Fibroblast of mammary gland (primary cell): ENCODE results near the gene TSPAN9.

Source experiments
- DNase-seq: peaks from one replicate; pipeline ENCODE4 v3.0.0-alpha.2; 2010; ENCODE audit warnings: low read depth
- H3K4me3 ChIP-seq: 2 replicates; pipeline ENCODE4 v1.5.1; 2011; ENCODE audit warnings: low read depth, mild to moderate bottlenecking, low read length, moderate library complexity; ENCODE audit not compliant: control insufficient read depth
- CTCF ChIP-seq: conservative IDR thresholded peaks from 2 replicates; pipeline ENCODE4 v1.5.1; 2011; ENCODE audit warnings: low read depth, low read length, inconsistent platforms; ENCODE audit not compliant: control insufficient read depth, insufficient read depth

TSPAN9 gene

GRCh38 chr12:3201339-3202051, 124.3 kb downstream of the TSPAN9 start:
- TF ChIP-seq CTCF: no peak
- no peak for DNase-seq
- no peak overlapping the region for H3K4me3 ChIP-seq

- no peak overlapping the region for H3K4me3 ChIP-seq
- TF ChIP-seq CTCF: no peak
- peak; percentile 12 for DNase-seq
Measured at GRCh38 chr12:3202096-3202495, 124.9 kb downstream of the TSPAN9 start.

GRCh38 chr12:3202734-3203446, 125.7 kb downstream of the TSPAN9 start:
- no peak overlapping the region for H3K4me3 ChIP-seq
- peak; percentile 40 for DNase-seq
- TF ChIP-seq CTCF: peak; percentile 90

GRCh38 chr12:3203713-3204112, 126.5 kb downstream of the TSPAN9 start:
- no peak overlapping the region for H3K4me3 ChIP-seq
- TF ChIP-seq CTCF: no peak
- DNase-seq: no peak

- no peak overlapping the region for H3K4me3 ChIP-seq
- DNase-seq: no peak
- no peak for TF ChIP-seq CTCF
Measured at GRCh38 chr12:3204143-3204542, 127.0 kb downstream of the TSPAN9 start.

GRCh38 chr12:3204730-3205531, 127.8 kb downstream of the TSPAN9 start:
- no peak for DNase-seq
- H3K4me3 ChIP-seq: no peak overlapping the region
- TF ChIP-seq CTCF: no peak
